Dermis microvascular lymphatic vessel endothelial cell (primary cell): Measurements from ENCODE around the gene STXBP5. TPM values are rescaled to one million over a fixed set of nuclear protein-coding genes. Genes with fewer than 3 reads are reported as not detected.

Experiments
- DNase-seq, 2 donors: peaks; one replicate each; pipeline versions ENCODE4 v3.0.0 to v3.0.0-alpha.2; 2010; ENCODE audit warnings: low read depth in 2 of 2
- total RNA-seq: library from RNA; depleted of rRNA; stranded (reverse); fragments of >200 nt; gene quantifications from 2 replicates; pipeline ENCODE4 v1.2.1, GENCODE V29; 2014

STXBP5 gene
- total RNA-seq, 1 donor from 2014 or later = 15.1 TPM

- no peak for DNase-seq
Observed at GRCh38 chr6:147177286-147177685, 26.9 kb upstream of the STXBP5 start.

- no peak for DNase-seq
Observed at GRCh38 chr6:147178355-147178754, 25.9 kb upstream of the STXBP5 start.

- DNase-seq = no peak
Observed at GRCh38 chr6:147179809-147180208, 24.4 kb upstream of the STXBP5 start.

GRCh38 chr6:147180926-147181325, 23.3 kb upstream of the STXBP5 start:
- no peak for DNase-seq

GRCh38 chr6:147184379-147184778, 19.8 kb upstream of the STXBP5 start:
- no peak for DNase-seq

- no peak for DNase-seq
Observed at GRCh38 chr6:147185216-147185615, 19.0 kb upstream of the STXBP5 start.

GRCh38 chr6:147190556-147190955, 13.7 kb upstream of the STXBP5 start:
- DNase-seq = no peak

GRCh38 chr6:147192278-147192911, 11.8 kb upstream of the STXBP5 start:
- no peak for DNase-seq

- peak in 1 of 2 donors; percentile 9 for DNase-seq
Observed at GRCh38 chr6:147194652-147195411, 9.4 kb upstream of the STXBP5 start.

GRCh38 chr6:147195510-147195909, 8.7 kb upstream of the STXBP5 start:
- DNase-seq = no peak

- no peak for DNase-seq
Observed at GRCh38 chr6:147195987-147196386, 8.2 kb upstream of the STXBP5 start.

GRCh38 chr6:147200711-147201110, 3.5 kb upstream of the STXBP5 start:
- DNase-seq = no peak

GRCh38 chr6:147201885-147202515, 2.2 kb upstream of the STXBP5 start:
- DNase-seq = peak in 1 of 2 donors; percentile 75

GRCh38 chr6:147202516-147203310, 1.5 kb upstream of the STXBP5 start:
- peak; percentile 94 to 97 for DNase-seq

GRCh38 chr6:147203311-147204059, 732 bp upstream of the STXBP5 start:
- peak in 1 of 2 donors; percentile 74 for DNase-seq

- peak in 1 of 2 donors; percentile 5 for DNase-seq
Observed at GRCh38 chr6:147204843-147205311, 660 bp downstream of the STXBP5 start.

GRCh38 chr6:147205690-147206600, 1.7 kb downstream of the STXBP5 start:
- no peak for DNase-seq

- DNase-seq = no peak
Observed at GRCh38 chr6:147207351-147207750, 3.1 kb downstream of the STXBP5 start.

- DNase-seq = no peak
Observed at GRCh38 chr6:147207837-147208754, 3.9 kb downstream of the STXBP5 start.
